ENCODE results near the gene GOLIM4. TPM values are rescaled to one million over a fixed set of nuclear protein-coding genes. Genes with fewer than 3 reads are reported as not detected.

The GOLIM4 gene
- polyA plus RNA-seq, 1 experiment = 35.1 TPM

GRCh38 chr3:168094877-168095610 is 680 bp downstream of the GOLIM4 start:
- DNase-seq (ENCODE audit: low read depth) = no peak
- peak; percentile 32 for TF ChIP-seq CTCF (IDR thresholded peaks at IDR 0.05; ENCODE audit: insufficient read depth, low read depth, low read length)
- ChIA-PET CTCF (interaction anchor here (0.8 to 3.4 kb wide), 11 partner anchors 9 to 167 kb away, joined by 3 to 20 read pairs (median 3); no protein-coding TSS in a partner anchor), POLR2A (no interaction called here)
- Histone ChIP-seq H3K27me3 (ENCODE audit: control insufficient read depth, insufficient read depth, low read length) (no peaks in the 10 kb centered on the region), H3K36me3 (ENCODE audit: control insufficient read depth, insufficient read depth, low read length) (no peaks in the 10 kb centered on the region), H3K4me3 (ENCODE audit: low read depth, low read length) (peak overlapping the region; percentile 89)

- Histone ChIP-seq H3K36me3 (ENCODE audit: control insufficient read depth, insufficient read depth, low read length) (no peaks in the 10 kb centered on the region), H3K4me3 (ENCODE audit: low read depth, low read length) (peak overlapping the region; percentile 89), H3K27me3 (ENCODE audit: control insufficient read depth, insufficient read depth, low read length) (no peaks in the 10 kb centered on the region)
- ChIA-PET POLR2A (no interaction called here), CTCF (interaction anchor here (0.8 to 3.4 kb wide), 11 partner anchors 8 to 167 kb away, joined by 3 to 20 read pairs (median 3); no protein-coding TSS in a partner anchor)
- DNase-seq (ENCODE audit: low read depth) = no peak
- no peak for TF ChIP-seq CTCF (IDR thresholded peaks at IDR 0.05; ENCODE audit: insufficient read depth, low read depth, low read length)
These were observed 1.2 kb downstream of the GOLIM4 start for GRCh38 chr3:168094580-168094876.

GRCh38 chr3:168093790-168094189 is 1.9 kb downstream of the GOLIM4 start:
- DNase-seq (ENCODE audit: low read depth) = no peak
- POLR2A ChIA-PET = no interaction called here
- no peaks in the 10 kb centered on the region for H3K27me3 ChIP-seq (ENCODE audit: control insufficient read depth, insufficient read depth, low read length)
- CTCF ChIA-PET = interaction anchor here (1.0 to 3.4 kb wide), 7 partner anchors 27 to 72 kb away, joined by 3 to 20 read pairs (median 5); no protein-coding TSS in a partner anchor
- H3K36me3 ChIP-seq (ENCODE audit: control insufficient read depth, insufficient read depth, low read length) = no peaks in the 10 kb centered on the region
- H3K4me3 ChIP-seq (ENCODE audit: low read depth, low read length) = peak overlapping the region; percentile 89
- no peak for TF ChIP-seq CTCF (IDR thresholded peaks at IDR 0.05; ENCODE audit: insufficient read depth, low read depth, low read length)

GRCh38 chr3:168093229-168093628 is 2.5 kb downstream of the GOLIM4 start:
- CTCF ChIA-PET = interaction anchor here (1.0 to 3.4 kb wide), 4 partner anchors 26 to 73 kb away, joined by 3 to 20 read pairs (median 7); no protein-coding TSS in a partner anchor
- POLR2A ChIA-PET = no interaction called here
- DNase-seq (ENCODE audit: low read depth) = no peak
- Histone ChIP-seq H3K36me3 (ENCODE audit: control insufficient read depth, insufficient read depth, low read length) (no peaks in the 10 kb centered on the region), H3K27me3 (ENCODE audit: control insufficient read depth, insufficient read depth, low read length) (no peaks in the 10 kb centered on the region), H3K4me3 (ENCODE audit: low read depth, low read length) (peak overlapping the region; percentile 89)
- no peak for TF ChIP-seq CTCF (IDR thresholded peaks at IDR 0.05; ENCODE audit: insufficient read depth, low read depth, low read length)

- no peak overlapping the region for H3K4me3 ChIP-seq (ENCODE audit: low read depth, low read length)
- no peak for DNase-seq (ENCODE audit: low read depth)
- H3K27me3 ChIP-seq (ENCODE audit: control insufficient read depth, insufficient read depth, low read length) = no peaks in the 10 kb centered on the region
- H3K36me3 ChIP-seq (ENCODE audit: control insufficient read depth, insufficient read depth, low read length) = no peaks in the 10 kb centered on the region
- POLR2A ChIA-PET = no interaction called here
- CTCF ChIA-PET = interaction anchor here (0.8 kb wide), 2 partner anchors 11 to 21 kb away, joined by 3 read pairs; no protein-coding TSS in a partner anchor
- no peak for TF ChIP-seq CTCF (IDR thresholded peaks at IDR 0.05; ENCODE audit: insufficient read depth, low read depth, low read length)
These were observed 3.8 kb downstream of the GOLIM4 start for GRCh38 chr3:168091941-168092340.

Data from BJ (cell line).